ENCODE results near the gene SPRR1B. TPM values are rescaled to one million over a fixed set of nuclear protein-coding genes. Genes with fewer than 3 reads are reported as not detected.
"Not testable (repeated sequence)": the region's sequence is repeated elsewhere in the genome, so short reads cannot be mapped to it uniquely, and the experiment has no call there.

The SPRR1B gene
- total RNA-seq, 4 donors from 2014 or later, result not detected

DNA sequence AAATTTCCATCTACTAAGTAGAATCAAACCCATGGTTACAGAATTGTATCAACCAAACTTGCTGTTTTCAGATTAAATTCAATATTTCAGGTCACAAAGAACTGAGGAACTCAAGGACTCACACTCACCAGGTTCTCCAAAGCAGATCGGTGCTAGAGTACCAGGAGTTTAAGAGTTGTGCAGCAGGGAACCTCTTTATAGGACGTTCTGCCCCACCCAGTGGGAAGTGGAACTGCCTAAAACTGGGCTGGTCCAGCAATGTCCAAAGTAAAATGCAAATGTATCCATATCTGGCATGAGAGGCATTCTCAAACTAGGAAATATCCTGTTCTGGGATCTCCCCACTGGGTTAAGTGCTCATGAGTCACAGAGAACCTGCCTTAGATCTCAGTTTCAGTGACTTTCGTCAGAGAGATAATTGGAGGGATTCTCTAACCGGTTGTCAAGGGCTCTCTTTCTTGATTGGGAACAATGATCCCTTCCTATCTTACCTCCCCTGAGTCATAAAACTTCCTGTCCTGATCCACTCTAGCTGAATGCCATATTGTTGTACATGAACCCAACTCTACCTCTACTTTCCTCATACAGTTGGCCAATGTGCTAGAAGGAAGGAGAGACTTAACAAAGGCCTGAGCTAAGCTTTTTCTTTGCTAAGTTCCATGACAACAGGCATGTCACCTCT is 10.1 kb downstream of the SPRR1B start, which contains the start of gene SPRR2D:
TSS of gene SPRR2D (minus strand) at position 171 of the 682 bp plus-strand sequence. CDS start 774 bp downstream, outside the sequence.
- no peak for TF ChIP-seq POLR2A (IDR thresholded peaks at IDR 0.05)
- TF ChIP-seq EP300 (IDR thresholded peaks at IDR 0.05), result no peak
- TF ChIP-seq, protein P1, sequence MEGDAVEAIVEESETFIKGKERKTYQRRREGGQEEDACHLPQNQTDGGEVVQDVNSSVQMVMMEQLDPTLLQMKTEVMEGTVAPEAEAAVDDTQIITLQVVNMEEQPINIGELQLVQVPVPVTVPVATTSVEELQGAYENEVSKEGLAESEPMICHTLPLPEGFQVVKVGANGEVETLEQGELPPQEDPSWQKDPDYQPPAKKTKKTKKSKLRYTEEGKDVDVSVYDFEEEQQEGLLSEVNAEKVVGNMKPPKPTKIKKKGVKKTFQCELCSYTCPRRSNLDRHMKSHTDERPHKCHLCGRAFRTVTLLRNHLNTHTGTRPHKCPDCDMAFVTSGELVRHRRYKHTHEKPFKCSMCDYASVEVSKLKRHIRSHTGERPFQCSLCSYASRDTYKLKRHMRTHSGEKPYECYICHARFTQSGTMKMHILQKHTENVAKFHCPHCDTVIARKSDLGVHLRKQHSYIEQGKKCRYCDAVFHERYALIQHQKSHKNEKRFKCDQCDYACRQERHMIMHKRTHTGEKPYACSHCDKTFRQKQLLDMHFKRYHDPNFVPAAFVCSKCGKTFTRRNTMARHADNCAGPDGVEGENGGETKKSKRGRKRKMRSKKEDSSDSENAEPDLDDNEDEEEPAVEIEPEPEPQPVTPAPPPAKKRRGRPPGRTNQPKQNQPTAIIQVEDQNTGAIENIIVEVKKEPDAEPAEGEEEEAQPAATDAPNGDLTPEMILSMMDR (IDR thresholded peaks at IDR 0.05), result no peak
- no peaks in the 10 kb centered on the region for H3K27me3 ChIP-seq
- no peak within 1 kb of the TSS for H3K4me3 ChIP-seq
- no peaks in the 10 kb centered on the region for H3K36me3 ChIP-seq
- 50 to 54% methylated on average over 4 of the region's 4 CpGs for WGBS, 2 donors
- H3K4me1 ChIP-seq, result no peaks in the 10 kb centered on the region
- H3K27ac ChIP-seq, result no peak within 1 kb of the TSS
- H3K9me3 ChIP-seq, result no peaks in the 10 kb centered on the region
- no peak for DNase-seq (ENCODE audit: low spot score in 2 of 2)

DNA sequence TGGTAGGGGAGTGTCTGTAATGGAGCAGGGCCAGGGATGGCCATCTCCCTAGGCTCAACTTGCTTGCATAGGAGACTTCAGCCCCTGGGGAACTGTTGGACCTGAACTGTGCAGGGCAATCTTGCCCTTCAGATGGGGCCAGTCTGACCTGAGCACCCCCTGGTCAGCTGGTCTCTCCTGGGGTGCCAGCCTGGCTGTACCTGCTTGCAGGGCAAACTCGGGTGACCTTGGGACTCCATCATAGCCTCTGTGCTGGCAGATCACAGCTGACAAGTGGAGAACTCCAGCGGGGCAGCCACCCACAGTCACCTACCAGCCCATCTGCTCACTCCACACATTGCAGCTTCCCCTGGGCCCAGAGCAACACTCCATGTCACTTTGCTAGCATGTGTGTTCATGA is 18.2 kb downstream of the SPRR1B start:
- 93 to 100% methylated on average over 1 to 2 of the region's 2 CpGs for WGBS, 2 donors
- no peaks in the 10 kb centered on the region for H3K4me1 ChIP-seq
- H3K4me3 ChIP-seq, result no peak overlapping the region
- H3K27ac ChIP-seq, result no peak overlapping the region
- H3K27me3 ChIP-seq, result no peaks in the 10 kb centered on the region
- peaks cover 0 to 20% (median 0%) of the 10 kb centered on the region in 4 donors for H3K9me3 ChIP-seq
- H3K36me3 ChIP-seq, result no peaks in the 10 kb centered on the region
- DNase-seq (ENCODE audit: low spot score in 2 of 2), result no peak
- TF ChIP-seq POLR2A (IDR thresholded peaks at IDR 0.05) (no peak), EP300 (IDR thresholded peaks at IDR 0.05) (no peak)
- TF ChIP-seq, protein P1 (IDR thresholded peaks at IDR 0.05), result no peak

DNA sequence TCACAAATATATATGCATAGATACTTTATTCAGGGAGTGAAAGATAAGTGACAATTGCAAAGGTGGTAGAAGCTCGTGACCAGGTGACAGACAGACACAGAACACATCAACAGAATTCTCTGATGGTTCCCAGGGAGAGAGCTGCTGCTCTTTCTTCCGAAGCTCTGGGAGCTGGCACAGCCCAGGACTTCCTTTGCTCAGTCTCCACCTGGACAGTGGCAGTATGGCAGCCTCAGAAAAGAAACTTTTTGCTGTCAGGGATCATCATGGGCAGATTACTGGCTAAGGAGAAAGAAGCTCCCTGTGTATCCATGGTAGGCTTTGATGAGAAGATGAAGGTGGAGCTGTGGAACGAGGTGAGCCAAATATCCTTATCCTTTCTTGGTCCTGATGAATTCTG is 25.1 kb downstream of the SPRR1B start:
- 52 to 57% methylated on average over 3 of the region's 3 CpGs for WGBS, 2 donors
- H3K4me3 ChIP-seq; H3K36me3 ChIP-seq; H3K27me3 ChIP-seq; H3K4me1 ChIP-seq; DNase-seq (ENCODE audit: low spot score in 2 of 2); H3K27ac ChIP-seq: not testable (repeated sequence)
- peaks cover 0 to 17% (median 0%) of the 10 kb centered on the region in 4 donors for H3K9me3 ChIP-seq

DNA sequence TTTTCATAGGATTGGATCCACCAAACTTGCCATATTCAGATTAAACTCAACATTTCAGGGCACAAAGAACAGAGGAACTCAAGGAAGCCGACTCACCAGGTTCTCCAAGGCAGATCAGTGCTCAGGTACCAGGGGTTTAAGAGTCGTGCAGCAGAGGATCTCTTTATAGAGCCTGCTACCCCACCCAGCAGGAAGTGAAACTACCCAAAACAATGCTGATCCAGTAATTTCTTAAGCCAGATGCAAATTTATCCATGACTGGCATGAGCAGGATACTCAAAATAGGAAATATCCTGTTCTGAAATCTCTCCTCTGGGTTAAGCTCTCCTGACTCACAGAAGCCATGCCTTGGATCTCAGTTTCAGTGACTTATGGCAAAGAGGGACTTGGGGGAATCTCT is 26.4 kb downstream of the SPRR1B start, which contains the start of gene SPRR2A:
TSS of gene SPRR2A (minus strand) at position 138 of the 400 bp plus-strand sequence. CDS start 777 bp downstream, outside the sequence.
- TF ChIP-seq POLR2A (IDR thresholded peaks at IDR 0.05) (no peak), EP300 (IDR thresholded peaks at IDR 0.05) (no peak)
- TF ChIP-seq, protein P1 (IDR thresholded peaks at IDR 0.05), result no peak
- H3K36me3 ChIP-seq, result no peaks in the 10 kb centered on the region
- H3K4me1 ChIP-seq, result no peaks in the 10 kb centered on the region
- peaks cover 0 to 17% (median 0%) of the 10 kb centered on the region in 4 donors for H3K9me3 ChIP-seq
- no peak within 1 kb of the TSS for H3K4me3 ChIP-seq
- H3K27ac ChIP-seq, result no peak within 1 kb of the TSS
- H3K27me3 ChIP-seq, result no peaks in the 10 kb centered on the region
- WGBS, 2 donors, result 71% methylated on average over 2 of the region's 2 CpGs
- DNase-seq (ENCODE audit: low spot score in 2 of 2), result no peak

DNA sequence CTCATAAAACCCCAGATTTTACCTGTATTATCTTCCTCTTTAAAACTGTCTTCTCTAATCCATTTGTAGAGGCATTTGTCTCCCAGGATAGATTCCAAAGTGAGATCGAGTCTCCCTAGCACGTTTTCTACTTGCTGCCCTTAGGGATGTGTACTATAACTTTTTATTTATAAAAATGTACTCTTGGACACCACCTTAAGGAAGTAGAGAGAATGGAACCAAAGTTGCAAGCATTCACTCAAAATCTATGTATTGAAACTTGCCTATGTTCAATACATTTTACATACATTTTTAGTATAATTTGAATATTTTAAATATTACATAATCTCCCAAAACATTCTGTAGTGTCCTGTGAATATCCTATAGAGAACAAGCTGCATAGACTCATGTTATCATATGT is 27.2 kb downstream of the SPRR1B start:
- H3K36me3 ChIP-seq, result no peaks in the 10 kb centered on the region
- H3K27me3 ChIP-seq, result no peaks in the 10 kb centered on the region
- H3K9me3 ChIP-seq, result peaks cover 0 to 10% (median 0%) of the 10 kb centered on the region in 4 donors
- TF ChIP-seq EP300 (IDR thresholded peaks at IDR 0.05), result no peak
- no peak for TF ChIP-seq POLR2A (IDR thresholded peaks at IDR 0.05)
- TF ChIP-seq, protein P1 (IDR thresholded peaks at IDR 0.05), result no peak
- H3K27ac ChIP-seq, result no peak overlapping the region
- no peaks in the 10 kb centered on the region for H3K4me1 ChIP-seq
- 49 to 61% methylated on average over 2 of the region's 2 CpGs for WGBS, 2 donors
- H3K4me3 ChIP-seq, result no peak overlapping the region
- DNase-seq (ENCODE audit: low spot score in 2 of 2), result no peak
